ENCODE data around the gene PLOD3.

DNA sequence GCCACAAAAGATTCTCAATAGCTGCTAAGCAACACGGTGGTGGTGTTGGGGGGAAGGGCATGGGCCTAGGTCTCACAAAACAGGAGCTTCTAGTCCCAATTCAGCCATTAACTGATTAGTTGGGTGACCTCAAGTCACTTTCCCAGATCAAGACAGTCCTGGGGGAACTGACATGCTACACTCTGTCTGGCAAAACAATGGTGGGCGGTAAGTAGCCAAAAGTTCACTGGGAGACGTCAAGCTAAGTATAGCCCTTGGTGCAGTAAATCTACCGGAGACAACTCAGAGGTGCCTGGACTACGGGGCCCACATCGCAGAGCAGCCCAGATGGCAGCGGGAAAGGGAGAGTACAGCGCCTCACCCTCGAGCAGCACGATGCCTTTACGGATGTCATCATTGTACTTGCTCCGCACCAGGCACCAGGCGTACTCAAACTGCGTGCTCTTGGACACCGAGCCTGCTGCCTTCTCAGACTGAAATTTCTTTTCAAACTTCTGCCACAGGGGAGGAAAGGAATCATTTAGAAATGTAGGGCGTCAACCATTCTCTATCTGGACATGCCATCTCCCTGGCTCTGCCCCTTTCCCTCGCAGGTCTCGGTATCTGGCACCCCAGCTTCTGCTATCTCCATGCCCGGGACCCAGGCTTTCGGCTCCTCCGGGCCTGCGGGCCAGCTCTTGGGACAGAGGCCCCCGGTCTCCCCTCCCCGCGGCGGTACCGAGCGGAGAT lies 26.4 kb upstream of the PLOD3 start:
- TF ChIP-seq, protein P1, sequence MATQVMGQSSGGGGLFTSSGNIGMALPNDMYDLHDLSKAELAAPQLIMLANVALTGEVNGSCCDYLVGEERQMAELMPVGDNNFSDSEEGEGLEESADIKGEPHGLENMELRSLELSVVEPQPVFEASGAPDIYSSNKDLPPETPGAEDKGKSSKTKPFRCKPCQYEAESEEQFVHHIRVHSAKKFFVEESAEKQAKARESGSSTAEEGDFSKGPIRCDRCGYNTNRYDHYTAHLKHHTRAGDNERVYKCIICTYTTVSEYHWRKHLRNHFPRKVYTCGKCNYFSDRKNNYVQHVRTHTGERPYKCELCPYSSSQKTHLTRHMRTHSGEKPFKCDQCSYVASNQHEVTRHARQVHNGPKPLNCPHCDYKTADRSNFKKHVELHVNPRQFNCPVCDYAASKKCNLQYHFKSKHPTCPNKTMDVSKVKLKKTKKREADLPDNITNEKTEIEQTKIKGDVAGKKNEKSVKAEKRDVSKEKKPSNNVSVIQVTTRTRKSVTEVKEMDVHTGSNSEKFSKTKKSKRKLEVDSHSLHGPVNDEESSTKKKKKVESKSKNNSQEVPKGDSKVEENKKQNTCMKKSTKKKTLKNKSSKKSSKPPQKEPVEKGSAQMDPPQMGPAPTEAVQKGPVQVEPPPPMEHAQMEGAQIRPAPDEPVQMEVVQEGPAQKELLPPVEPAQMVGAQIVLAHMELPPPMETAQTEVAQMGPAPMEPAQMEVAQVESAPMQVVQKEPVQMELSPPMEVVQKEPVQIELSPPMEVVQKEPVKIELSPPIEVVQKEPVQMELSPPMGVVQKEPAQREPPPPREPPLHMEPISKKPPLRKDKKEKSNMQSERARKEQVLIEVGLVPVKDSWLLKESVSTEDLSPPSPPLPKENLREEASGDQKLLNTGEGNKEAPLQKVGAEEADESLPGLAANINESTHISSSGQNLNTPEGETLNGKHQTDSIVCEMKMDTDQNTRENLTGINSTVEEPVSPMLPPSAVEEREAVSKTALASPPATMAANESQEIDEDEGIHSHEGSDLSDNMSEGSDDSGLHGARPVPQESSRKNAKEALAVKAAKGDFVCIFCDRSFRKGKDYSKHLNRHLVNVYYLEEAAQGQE (IDR thresholded peaks at IDR 0.05; ENCODE audit: low read depth) = no peak
- TF ChIP-seq TEAD4 (IDR thresholded peaks at IDR 0.05) (no peak), TAF1 (IDR thresholded peaks at IDR 0.05; ENCODE audit: low read depth) (no peak), CREB1 (IDR thresholded peaks at IDR 0.05; ENCODE audit: low read depth) (no peak), EP300 (IDR thresholded peaks at IDR 0.05; ENCODE audit: borderline replicate concordance) (no peak), EGR1 (IDR thresholded peaks at IDR 0.05) (no peak), FOXM1 (IDR thresholded peaks at IDR 0.05; ENCODE audit: borderline replicate concordance, low read depth) (no peak), CEBPB (IDR thresholded peaks at IDR 0.05) (no peak)
